ENCODE measurements around the gene CLDN9. TPM values are rescaled to one million over a fixed set of nuclear protein-coding genes. Genes with fewer than 3 reads are reported as not detected.

Gene CLDN9
- total RNA-seq, 1 donor from 2014 or later: 0.75 TPM

- DNase-seq (no peak), ATAC-seq (no peak)
- intact Hi-C loops (cut with DNase I): no loop called here
- Histone ChIP-seq H3K4me3 (no peak overlapping the region), H3K36me3 (no peaks in the 10 kb centered on the region), H3K9me3 (no peaks in the 10 kb centered on the region), H3K4me1 (peaks cover 17% of the 10 kb centered on the region), H3K27ac (no peak overlapping the region), H3K27me3 (peaks cover 13% of the 10 kb centered on the region)
- TF ChIP-seq CTCF (IDR thresholded peaks at IDR 0.05): no peak
These were observed 40.5 kb upstream of the CLDN9 start for GRCh38 chr16:2971985-2972784.

GRCh38 chr16:2973093-2973492 lies 39.6 kb upstream of the CLDN9 start:
- no peak for ATAC-seq
- peaks cover 16% of the 10 kb centered on the region for H3K4me1 ChIP-seq
- no peaks in the 10 kb centered on the region for H3K36me3 ChIP-seq
- no peaks in the 10 kb centered on the region for H3K9me3 ChIP-seq
- TF ChIP-seq CTCF (IDR thresholded peaks at IDR 0.05): no peak
- H3K27me3 ChIP-seq: peaks cover 4% of the 10 kb centered on the region
- intact Hi-C loops (cut with DNase I): no loop called here
- H3K27ac ChIP-seq: no peak overlapping the region
- no peak for DNase-seq
- no peak overlapping the region for H3K4me3 ChIP-seq

GRCh38 chr16:2973605-2974318 lies 39.0 kb upstream of the CLDN9 start:
- no peak for TF ChIP-seq CTCF (IDR thresholded peaks at IDR 0.05)
- no peak for ATAC-seq
- Histone ChIP-seq H3K27ac (no peak overlapping the region), H3K9me3 (no peaks in the 10 kb centered on the region), H3K4me3 (no peak overlapping the region), H3K4me1 (peaks cover 9% of the 10 kb centered on the region), H3K27me3 (no peaks in the 10 kb centered on the region), H3K36me3 (no peaks in the 10 kb centered on the region)
- DNase-seq: no peak
- intact Hi-C loops (cut with DNase I): no loop called here

- no peak overlapping the region for H3K4me3 ChIP-seq
- no peak for ATAC-seq
- TF ChIP-seq CTCF (IDR thresholded peaks at IDR 0.05): no peak
- no peaks in the 10 kb centered on the region for H3K27me3 ChIP-seq
- no peak overlapping the region for H3K27ac ChIP-seq
- H3K4me1 ChIP-seq: peaks cover 9% of the 10 kb centered on the region
- no peaks in the 10 kb centered on the region for H3K36me3 ChIP-seq
- no peaks in the 10 kb centered on the region for H3K9me3 ChIP-seq
- intact Hi-C loops (cut with DNase I): no loop called here
- no peak for DNase-seq
These were observed 38.2 kb upstream of the CLDN9 start for GRCh38 chr16:2974319-2975056.

- H3K4me1 ChIP-seq: peaks cover 10% of the 10 kb centered on the region
- ATAC-seq (no peak), DNase-seq (no peak)
- no peak for TF ChIP-seq CTCF (IDR thresholded peaks at IDR 0.05)
- H3K27ac ChIP-seq: no peak overlapping the region
- H3K36me3 ChIP-seq: no peaks in the 10 kb centered on the region
- H3K9me3 ChIP-seq: no peaks in the 10 kb centered on the region
- H3K4me3 ChIP-seq: no peak overlapping the region
- intact Hi-C loops (cut with DNase I): no loop called here
- H3K27me3 ChIP-seq: no peaks in the 10 kb centered on the region
These were observed 37.4 kb upstream of the CLDN9 start for GRCh38 chr16:2975161-2975795.

Measured in upper lobe of right lung (tissue), 1 donor.